ENCODE results near the gene PLCB3.
A peak's percentile ranks its signal among the peaks of the same experiment; 100 is the strongest.

Gene PLCB3

GRCh38 chr11:64288353-64288750 is 37.0 kb downstream of the PLCB3 start:
- no peak for DNase-seq

GRCh38 chr11:64289002-64289564 is 37.8 kb downstream of the PLCB3 start:
- no peak for DNase-seq

GRCh38 chr11:64290352-64291261 is 39.3 kb downstream of the PLCB3 start:
- DNase-seq = no peak

GRCh38 chr11:64291262-64291751 is 40.0 kb downstream of the PLCB3 start, which contains the start of gene KCNK4:
Gene KCNK4 (plus strand): TSS chr11:64291302. CDS start chr11:64293019, 1,717 bp downstream.
- no peak for DNase-seq

GRCh38 chr11:64291752-64292459 is 40.6 kb downstream of the PLCB3 start:
- no peak for DNase-seq

- no peak for DNase-seq
Observed at GRCh38 chr11:64292460-64293254, 41.3 kb downstream of the PLCB3 start.

GRCh38 chr11:64294774-64295173 is 43.4 kb downstream of the PLCB3 start:
- DNase-seq = no peak

GRCh38 chr11:64295760-64296159 is 44.4 kb downstream of the PLCB3 start:
- DNase-seq = no peak

GRCh38 chr11:64296236-64296635 is 44.9 kb downstream of the PLCB3 start:
- DNase-seq = no peak

- no peak for DNase-seq
Observed at GRCh38 chr11:64296830-64297698, 45.7 kb downstream of the PLCB3 start.

- DNase-seq = no peak
Observed at GRCh38 chr11:64297699-64298358, 46.5 kb downstream of the PLCB3 start.

GRCh38 chr11:64298966-64299846 is 47.9 kb downstream of the PLCB3 start:
- no peak for DNase-seq

- DNase-seq = no peak
Observed at GRCh38 chr11:64299847-64300648, 48.7 kb downstream of the PLCB3 start, which contains the start of gene CATSPERZ. Gene CATSPERZ (plus strand): TSS chr11:64300358. CDS start chr11:64300411, 53 bp downstream.

- DNase-seq = no peak
Observed at GRCh38 chr11:64303109-64304031, 52.0 kb downstream of the PLCB3 start.

- DNase-seq = no peak
Observed at GRCh38 chr11:64304032-64304315, 52.6 kb downstream of the PLCB3 start.

- DNase-seq = peak; percentile 84
Observed at GRCh38 chr11:64304316-64305072, 53.2 kb downstream of the PLCB3 start.

Data from fibroblast of skin of abdomen (primary cell).